Chondrocyte (in vitro differentiated cells): ENCODE measurements around the gene NELL1. TPM values are rescaled to one million over a fixed set of nuclear protein-coding genes. Genes with fewer than 3 reads are reported as not detected.

Experiments used
- DNase-seq: peaks from one replicate; pipeline ENCODE4 v3.0.0; 2021; ENCODE audit warnings: mixed read lengths, low spot score
- H3K27ac Mint-ChIP-seq: one replicate; pipeline ENCODE4 v1.8.0; 2021; ENCODE audit warnings: mild to moderate bottlenecking, moderate library complexity, mixed read lengths; ENCODE audit not compliant: unreplicated experiment
- H3K27me3 Mint-ChIP-seq: 2 replicates; pipeline ENCODE4 v1.8.0; 2021; ENCODE audit warnings: low read depth, mixed read lengths
- H3K36me3 Mint-ChIP-seq: 2 replicates; pipeline ENCODE4 v1.8.0; 2021; ENCODE audit warnings: low read depth, mixed read lengths
- H3K4me1 Mint-ChIP-seq: 2 replicates; pipeline ENCODE4 v1.8.0; 2021; ENCODE audit warnings: low read depth, mild to moderate bottlenecking, mixed read lengths
- H3K4me3 Mint-ChIP-seq: one replicate; pipeline ENCODE4 v1.8.0; 2021; ENCODE audit warnings: mild to moderate bottlenecking, moderate library complexity, mixed read lengths; ENCODE audit not compliant: unreplicated experiment
- H3K9me3 Mint-ChIP-seq: 2 replicates; pipeline ENCODE4 v1.8.0; 2021; ENCODE audit warnings: low read depth, mixed read lengths
- CTCF ChIP-seq: fragments of 200-600 bp; sonication (generic); IDR thresholded peaks from 2 replicates; pipeline ENCODE4 v1.5.0; 2021; ENCODE audit warnings: antibody characterized with exemption, mild to moderate bottlenecking, moderate library complexity
- total RNA-seq: library from RNA; stranded (reverse); gene quantifications from 3 replicates; pipeline ENCODE4 v1.2.1, GENCODE V29; 2021

Gene NELL1
- total RNA-seq, 1 donor from 2014 or later, result not detected

GRCh38 chr11:21068886-21069285 lies 399.5 kb downstream of the NELL1 start:
- no peak for TF ChIP-seq CTCF
- Mint-ChIP-seq H3K36me3 (no peaks in the 10 kb centered on the region), H3K27ac (no peak overlapping the region), H3K4me1 (no peaks in the 10 kb centered on the region), H3K27me3 (no peaks in the 10 kb centered on the region), H3K9me3 (no peaks in the 10 kb centered on the region), H3K4me3 (no peak overlapping the region)
- DNase-seq, result no peak

GRCh38 chr11:21069909-21070308 lies 400.5 kb downstream of the NELL1 start:
- Mint-ChIP-seq H3K9me3 (no peaks in the 10 kb centered on the region), H3K4me3 (no peak overlapping the region), H3K27me3 (no peaks in the 10 kb centered on the region), H3K27ac (no peak overlapping the region), H3K4me1 (no peaks in the 10 kb centered on the region), H3K36me3 (no peaks in the 10 kb centered on the region)
- TF ChIP-seq CTCF, result no peak
- DNase-seq, result no peak

GRCh38 chr11:21072558-21072957 lies 403.2 kb downstream of the NELL1 start:
- Mint-ChIP-seq H3K9me3 (no peaks in the 10 kb centered on the region), H3K4me3 (no peak overlapping the region), H3K36me3 (no peaks in the 10 kb centered on the region), H3K27ac (no peak overlapping the region), H3K4me1 (no peaks in the 10 kb centered on the region), H3K27me3 (no peaks in the 10 kb centered on the region)
- no peak for TF ChIP-seq CTCF
- no peak for DNase-seq

GRCh38 chr11:21082853-21083252 lies 413.5 kb downstream of the NELL1 start:
- H3K36me3 Mint-ChIP-seq, result no peaks in the 10 kb centered on the region

GRCh38 chr11:21088930-21089329 lies 419.5 kb downstream of the NELL1 start:
- Mint-ChIP-seq H3K27ac (no peak overlapping the region), H3K4me3 (no peak overlapping the region), H3K27me3 (no peaks in the 10 kb centered on the region), H3K36me3 (peaks cover 2% of the 10 kb centered on the region), H3K9me3 (peaks cover 3% of the 10 kb centered on the region), H3K4me1 (no peaks in the 10 kb centered on the region)
- no peak for TF ChIP-seq CTCF
- no peak for DNase-seq

More at GRCh38 chr11:21082853-21083252, 413.5 kb downstream of the NELL1 start:
- Mint-ChIP-seq H3K9me3 (no peaks in the 10 kb centered on the region), H3K4me3 (no peak overlapping the region), H3K27me3 (no peaks in the 10 kb centered on the region), H3K27ac (no peak overlapping the region), H3K4me1 (no peaks in the 10 kb centered on the region)
- no peak for DNase-seq
- TF ChIP-seq CTCF, result no peak
